GM19395 (cell line): ENCODE data around the gene DNAJC3.

Experiments
- ATAC-seq: cut with Tn5 transposase; IDR thresholded peaks from one replicate; pipeline ENCODE4 v1.9.1; 2021; ENCODE audit warnings: mild to moderate bottlenecking, moderate library complexity; ENCODE audit not compliant: unreplicated experiment

The DNAJC3 gene, protein sequence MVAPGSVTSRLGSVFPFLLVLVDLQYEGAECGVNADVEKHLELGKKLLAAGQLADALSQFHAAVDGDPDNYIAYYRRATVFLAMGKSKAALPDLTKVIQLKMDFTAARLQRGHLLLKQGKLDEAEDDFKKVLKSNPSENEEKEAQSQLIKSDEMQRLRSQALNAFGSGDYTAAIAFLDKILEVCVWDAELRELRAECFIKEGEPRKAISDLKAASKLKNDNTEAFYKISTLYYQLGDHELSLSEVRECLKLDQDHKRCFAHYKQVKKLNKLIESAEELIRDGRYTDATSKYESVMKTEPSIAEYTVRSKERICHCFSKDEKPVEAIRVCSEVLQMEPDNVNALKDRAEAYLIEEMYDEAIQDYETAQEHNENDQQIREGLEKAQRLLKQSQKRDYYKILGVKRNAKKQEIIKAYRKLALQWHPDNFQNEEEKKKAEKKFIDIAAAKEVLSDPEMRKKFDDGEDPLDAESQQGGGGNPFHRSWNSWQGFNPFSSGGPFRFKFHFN

GRCh38 chr13:95676762-95677563, at the start of gene DNAJC3:
DNAJC3 (plus strand) TSS chr13:95677139; CDS start chr13:95677256, 117 bp downstream.
- ATAC-seq, result peak; percentile 94

- ATAC-seq, result no peak
Measured at GRCh38 chr13:95627590-95627989, 49.3 kb upstream of the DNAJC3 start.

- ATAC-seq, result no peak
Measured at GRCh38 chr13:95628488-95628887, 48.5 kb upstream of the DNAJC3 start.

GRCh38 chr13:95629071-95629470, 47.9 kb upstream of the DNAJC3 start:
- no peak for ATAC-seq

DNA sequence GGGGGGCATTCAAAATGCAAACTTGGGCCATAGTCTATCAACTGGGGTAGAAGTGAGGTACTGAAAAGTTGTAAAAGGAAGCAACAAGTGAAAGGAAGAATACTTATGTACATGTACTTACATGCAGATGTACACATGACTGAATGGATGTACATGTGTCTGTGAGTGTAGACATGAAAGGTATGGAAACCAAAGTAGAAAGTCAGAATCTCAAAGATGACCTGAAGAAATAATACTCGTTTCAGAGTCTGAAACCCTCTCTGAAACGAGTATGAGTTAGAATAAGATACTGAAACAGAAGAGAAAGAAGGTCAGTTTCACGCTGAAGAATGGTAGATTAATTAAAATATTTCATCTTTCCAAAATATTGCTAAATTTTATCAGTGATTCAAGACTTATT, 46.3 kb upstream of the DNAJC3 start:
- ATAC-seq, result no peak

GRCh38 chr13:95636853-95637252, 40.1 kb upstream of the DNAJC3 start:
- no peak for ATAC-seq

DNA sequence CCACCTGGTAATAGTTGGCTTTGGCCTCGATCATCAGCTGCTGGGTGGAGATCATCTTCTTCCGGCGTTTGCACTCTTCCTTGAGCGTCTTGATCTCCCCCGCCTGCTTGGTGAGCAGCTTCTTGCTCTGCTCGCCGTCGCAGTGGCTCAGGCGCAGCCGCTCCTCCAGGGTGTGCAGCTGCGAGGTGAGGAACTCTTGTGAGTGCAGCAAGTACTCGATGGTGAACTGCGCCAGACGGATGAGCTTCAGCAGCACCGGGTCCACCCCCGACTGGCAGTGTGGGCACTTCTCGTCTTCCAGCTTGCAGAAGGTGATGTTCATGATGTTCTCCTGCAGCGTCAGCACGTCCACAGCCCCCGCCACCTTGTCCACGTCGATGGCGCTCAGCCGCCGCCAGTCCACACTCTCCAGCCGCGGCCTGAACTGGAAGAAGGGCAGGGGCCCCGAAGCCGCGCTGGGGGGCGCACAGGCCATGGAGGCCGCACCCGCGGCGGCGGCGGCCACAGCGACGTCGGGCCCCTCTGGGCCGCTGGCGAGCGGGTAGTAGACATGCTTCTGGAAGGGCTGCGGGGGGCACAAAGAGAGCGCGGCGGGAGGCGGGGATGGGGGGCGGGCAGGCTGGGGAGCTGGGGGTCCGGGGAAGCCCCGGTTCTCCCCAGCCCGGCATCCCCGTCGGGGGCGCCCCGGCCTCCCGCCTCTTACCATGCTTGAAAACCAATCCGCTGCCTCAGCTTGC, 35.5 kb upstream of the DNAJC3 start:
- ATAC-seq, result no peak

DNA sequence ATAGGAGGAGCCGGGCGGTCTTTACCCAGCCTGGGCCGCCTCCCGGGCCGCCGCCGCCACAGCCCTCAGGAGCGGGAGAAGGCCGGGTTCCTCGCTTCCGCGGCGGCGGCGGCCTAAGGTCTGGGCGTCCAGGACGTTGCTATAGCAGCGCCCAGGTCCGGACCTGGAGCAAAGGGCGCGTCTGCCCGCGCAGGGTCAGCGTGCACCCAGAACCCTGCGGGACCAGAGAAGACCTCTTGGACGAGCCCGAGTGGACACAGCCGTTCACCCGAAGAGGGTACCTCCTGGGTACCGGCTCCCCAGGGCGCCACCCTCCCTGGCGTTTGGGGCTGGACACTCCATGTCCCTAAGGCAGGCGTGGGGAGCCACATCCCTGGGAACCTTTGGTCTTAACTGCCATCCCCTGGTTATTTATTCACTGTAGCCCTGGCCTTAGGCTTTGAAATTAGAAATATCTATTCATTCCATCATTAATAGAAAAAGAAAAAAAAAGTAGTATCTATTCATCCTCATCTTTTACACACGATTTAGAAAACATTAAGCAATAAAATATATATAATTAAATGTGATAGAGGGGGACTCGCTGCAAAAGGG, 34.8 kb upstream of the DNAJC3 start:
- no peak for ATAC-seq

GRCh38 chr13:95642999-95643398, 33.9 kb upstream of the DNAJC3 start:
- no peak for ATAC-seq

DNA sequence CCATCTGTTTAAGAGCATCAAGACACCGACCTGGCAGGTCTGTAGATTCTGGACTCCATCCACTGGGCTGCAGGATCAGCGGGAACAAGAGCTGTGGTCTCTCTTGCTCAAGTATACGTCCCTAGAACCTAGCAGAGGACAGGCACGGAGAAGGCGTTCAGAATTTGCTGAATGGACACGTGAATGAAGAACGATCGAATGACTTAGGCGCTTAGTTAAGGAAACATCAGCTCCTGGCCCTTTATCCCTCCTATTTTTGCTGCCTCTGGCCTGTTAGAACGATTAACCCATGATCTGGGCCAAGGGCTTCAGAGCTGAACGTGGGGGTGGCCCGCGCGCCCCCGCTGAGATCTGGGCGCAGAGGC, 33.4 kb upstream of the DNAJC3 start:
- no peak for ATAC-seq

DNA sequence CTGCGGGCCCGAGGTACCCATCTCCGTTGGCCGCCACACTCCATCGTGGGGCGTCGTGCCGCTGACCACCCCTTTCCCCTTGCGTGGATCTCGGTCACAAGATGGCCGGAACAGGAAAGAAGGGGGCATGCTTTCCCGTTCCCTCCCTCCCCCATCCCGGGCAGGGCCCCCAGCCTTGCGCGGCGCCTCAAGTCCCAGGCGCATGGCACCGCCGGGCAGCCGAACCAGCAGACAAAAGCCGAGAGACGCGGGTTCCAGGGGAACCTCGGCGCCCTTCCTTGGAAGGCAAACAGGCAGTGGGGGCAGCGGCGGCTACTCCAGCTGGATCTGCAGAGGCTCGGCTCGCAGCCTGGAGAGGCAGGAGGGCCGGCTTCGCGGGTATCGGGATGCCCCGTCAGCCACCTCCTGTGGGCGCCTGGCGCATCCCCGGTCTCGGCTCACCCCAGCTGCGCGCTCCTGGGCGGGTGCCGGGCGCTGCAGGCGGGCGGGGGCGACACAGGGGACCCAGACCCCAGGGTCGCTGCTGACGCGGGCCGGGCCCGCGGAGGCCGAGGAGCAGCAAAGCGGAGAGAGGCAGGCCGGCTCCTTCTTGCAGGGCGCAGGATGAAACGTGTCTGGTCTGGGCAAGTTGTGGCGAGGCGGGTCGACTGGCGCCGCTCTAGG, 32.9 kb upstream of the DNAJC3 start:
- no peak for ATAC-seq

DNA sequence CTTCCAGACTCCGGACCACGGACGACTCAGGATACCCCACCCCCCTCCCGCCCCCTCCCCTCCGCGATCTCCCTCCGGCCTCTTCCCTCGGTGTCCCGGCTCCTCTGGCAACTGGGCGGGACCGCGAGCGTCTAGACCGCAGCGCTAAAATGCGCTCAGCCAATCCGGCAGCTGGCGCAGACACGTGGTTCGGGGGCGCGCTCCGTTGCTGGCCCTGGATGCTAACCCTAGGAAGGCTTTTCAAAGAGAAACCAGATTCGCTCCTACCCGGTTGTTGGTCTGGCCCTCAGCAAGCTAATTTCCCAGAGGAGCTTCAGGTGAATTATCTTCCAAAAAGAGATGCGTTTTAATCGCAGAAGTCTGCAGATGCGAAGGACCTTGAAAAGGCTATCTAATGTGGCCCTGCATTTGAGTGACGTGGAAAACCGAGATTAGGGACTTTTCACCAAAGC, 32.3 kb upstream of the DNAJC3 start, which contains the start of gene DZIP1:
TSS of gene DZIP1 (minus strand) at position 106 of the 452 bp plus-strand sequence. CDS start 2,677 bp downstream, outside the sequence.
- ATAC-seq, result no peak

- no peak for ATAC-seq
Measured at GRCh38 chr13:95647321-95647720, 29.6 kb upstream of the DNAJC3 start.

DNA sequence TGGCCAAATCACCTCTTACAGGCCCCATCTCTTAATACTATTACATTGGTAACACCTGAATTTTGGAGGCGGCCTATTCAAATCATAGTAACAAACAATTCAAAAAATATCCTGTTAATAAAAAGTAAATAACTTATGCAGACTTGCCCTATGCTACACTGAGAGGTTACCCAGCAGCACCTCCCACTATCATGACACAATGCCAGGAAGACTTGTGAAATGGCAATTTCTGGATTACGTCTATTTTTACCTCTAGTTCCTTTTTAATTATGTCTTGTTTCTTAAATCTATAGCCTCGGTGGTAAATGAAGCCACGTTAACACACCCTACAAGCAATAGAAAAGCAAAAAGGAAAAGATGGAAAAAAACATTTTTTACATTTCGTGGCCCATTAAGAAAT, 26.2 kb upstream of the DNAJC3 start:
- no peak for ATAC-seq

GRCh38 chr13:95652244-95652764, 24.6 kb upstream of the DNAJC3 start:
- ATAC-seq, result no peak

GRCh38 chr13:95652821-95653220, 24.1 kb upstream of the DNAJC3 start:
- no peak for ATAC-seq

GRCh38 chr13:95656386-95657015, 20.4 kb upstream of the DNAJC3 start:
- ATAC-seq, result no peak

GRCh38 chr13:95659500-95659899, 17.4 kb upstream of the DNAJC3 start:
- ATAC-seq, result no peak

- ATAC-seq, result no peak
Measured at GRCh38 chr13:95660981-95661581, 15.9 kb upstream of the DNAJC3 start.
